ENCODE measurements around the gene PRPF38B.

DNA sequence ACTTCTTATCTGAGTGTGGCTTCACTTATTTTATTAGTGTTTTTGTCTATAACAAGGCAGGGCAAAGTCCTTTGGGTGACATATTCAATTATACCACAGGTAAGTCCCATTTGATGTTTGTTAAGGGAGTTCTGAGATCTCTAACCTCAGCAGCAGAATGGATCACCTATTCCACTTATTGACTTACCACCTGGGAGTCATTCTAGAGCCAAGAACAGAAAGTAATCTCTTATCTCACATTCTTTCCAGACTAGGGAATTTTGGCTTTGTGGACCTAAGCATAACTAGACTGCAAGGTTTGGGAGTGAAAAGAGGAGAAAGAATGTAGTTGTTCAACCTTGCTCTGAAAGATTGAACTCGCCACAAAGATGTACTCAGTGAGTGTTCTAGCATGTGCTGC lies 33.8 kb downstream of the PRPF38B start:
- TF ChIP-seq, protein P1, sequence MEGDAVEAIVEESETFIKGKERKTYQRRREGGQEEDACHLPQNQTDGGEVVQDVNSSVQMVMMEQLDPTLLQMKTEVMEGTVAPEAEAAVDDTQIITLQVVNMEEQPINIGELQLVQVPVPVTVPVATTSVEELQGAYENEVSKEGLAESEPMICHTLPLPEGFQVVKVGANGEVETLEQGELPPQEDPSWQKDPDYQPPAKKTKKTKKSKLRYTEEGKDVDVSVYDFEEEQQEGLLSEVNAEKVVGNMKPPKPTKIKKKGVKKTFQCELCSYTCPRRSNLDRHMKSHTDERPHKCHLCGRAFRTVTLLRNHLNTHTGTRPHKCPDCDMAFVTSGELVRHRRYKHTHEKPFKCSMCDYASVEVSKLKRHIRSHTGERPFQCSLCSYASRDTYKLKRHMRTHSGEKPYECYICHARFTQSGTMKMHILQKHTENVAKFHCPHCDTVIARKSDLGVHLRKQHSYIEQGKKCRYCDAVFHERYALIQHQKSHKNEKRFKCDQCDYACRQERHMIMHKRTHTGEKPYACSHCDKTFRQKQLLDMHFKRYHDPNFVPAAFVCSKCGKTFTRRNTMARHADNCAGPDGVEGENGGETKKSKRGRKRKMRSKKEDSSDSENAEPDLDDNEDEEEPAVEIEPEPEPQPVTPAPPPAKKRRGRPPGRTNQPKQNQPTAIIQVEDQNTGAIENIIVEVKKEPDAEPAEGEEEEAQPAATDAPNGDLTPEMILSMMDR (IDR thresholded peaks at IDR 0.05): no peak
- TF ChIP-seq POLR2A (IDR thresholded peaks at IDR 0.05): no peak

Data from body of pancreas (tissue), 4 donors.